Lung microvascular endothelial cell (primary cell): ENCODE data around the gene RMND5A. TPM values are rescaled to one million over a fixed set of nuclear protein-coding genes. Genes with fewer than 3 reads are reported as not detected.
A peak's percentile ranks its signal among the peaks of the same experiment; 100 is the strongest.

Source experiments
- DNase-seq, 2 donors: peaks; one replicate each; pipeline versions ENCODE4 v3.0.0 to v3.0.0-alpha.2; 2010; ENCODE audit warnings: low read depth in 2 of 2
- total RNA-seq: library from RNA; depleted of rRNA; stranded (reverse); fragments of >200 nt; gene quantifications from 2 replicates; pipeline ENCODE4 v1.2.1, GENCODE V29; 2014

Gene RMND5A
- total RNA-seq, 1 donor from 2014 or later, result 73.0 TPM

GRCh38 chr2:86764661-86765309, 44.7 kb downstream of the RMND5A start:
- DNase-seq, result peak; percentile 53 to 58

DNA sequence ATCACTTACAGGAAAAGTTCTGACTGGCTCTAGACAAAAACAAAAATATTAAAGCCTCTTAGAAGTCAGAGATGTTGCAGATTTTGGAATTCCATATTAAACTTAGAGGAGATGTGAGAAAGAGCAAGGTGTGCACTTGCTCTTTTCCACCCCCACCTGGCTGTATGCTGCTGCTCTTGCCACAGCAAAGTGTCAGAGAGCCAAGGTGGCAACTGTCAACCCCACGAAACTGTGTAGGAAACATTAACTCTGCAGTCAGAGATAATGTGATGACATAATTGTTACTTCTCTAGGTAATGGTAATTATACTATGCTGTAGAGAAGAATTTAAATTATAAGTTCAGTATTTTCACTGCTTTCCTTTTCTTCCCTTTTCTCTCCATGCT, 45.2 kb downstream of the RMND5A start:
- DNase-seq, result no peak

DNA sequence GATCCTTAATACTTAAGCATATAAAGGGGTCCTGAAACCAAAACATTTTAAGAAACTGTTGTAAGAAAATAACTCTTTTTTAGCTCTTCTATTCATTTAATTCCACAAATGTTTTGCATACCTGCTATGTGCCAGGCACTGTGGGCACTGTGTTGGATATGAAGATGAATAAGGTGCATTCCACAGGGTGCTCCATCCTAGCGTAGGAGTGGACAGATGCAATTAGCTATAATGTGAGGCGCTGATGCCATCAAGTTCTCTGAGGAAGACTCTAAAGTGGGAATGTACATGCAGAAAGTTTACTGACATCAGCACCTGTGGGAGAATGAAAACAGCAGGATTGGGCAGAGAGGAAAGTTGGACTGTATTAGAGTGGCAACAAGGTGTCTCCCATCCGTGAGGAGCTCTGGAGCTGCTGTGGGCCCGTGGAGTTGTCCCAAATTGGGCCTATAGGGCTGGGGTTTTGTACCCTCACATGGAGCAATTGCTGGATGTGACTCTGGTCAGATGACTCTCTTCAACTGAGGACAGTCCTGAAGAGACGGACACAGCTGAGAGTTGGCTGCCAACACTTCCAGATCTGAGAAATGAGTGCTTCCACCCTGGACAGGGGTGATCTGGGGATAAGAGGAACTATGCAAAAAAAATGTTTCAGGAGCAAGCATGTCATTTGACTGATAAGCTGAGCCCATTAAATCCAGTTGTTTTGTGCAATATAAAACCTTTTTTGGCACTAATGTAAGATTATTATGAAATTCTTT, 48.3 kb downstream of the RMND5A start:
- DNase-seq, result no peak

- DNase-seq, result no peak
These were observed 49.7 kb downstream of the RMND5A start for GRCh38 chr2:86769838-86770237.

DNA sequence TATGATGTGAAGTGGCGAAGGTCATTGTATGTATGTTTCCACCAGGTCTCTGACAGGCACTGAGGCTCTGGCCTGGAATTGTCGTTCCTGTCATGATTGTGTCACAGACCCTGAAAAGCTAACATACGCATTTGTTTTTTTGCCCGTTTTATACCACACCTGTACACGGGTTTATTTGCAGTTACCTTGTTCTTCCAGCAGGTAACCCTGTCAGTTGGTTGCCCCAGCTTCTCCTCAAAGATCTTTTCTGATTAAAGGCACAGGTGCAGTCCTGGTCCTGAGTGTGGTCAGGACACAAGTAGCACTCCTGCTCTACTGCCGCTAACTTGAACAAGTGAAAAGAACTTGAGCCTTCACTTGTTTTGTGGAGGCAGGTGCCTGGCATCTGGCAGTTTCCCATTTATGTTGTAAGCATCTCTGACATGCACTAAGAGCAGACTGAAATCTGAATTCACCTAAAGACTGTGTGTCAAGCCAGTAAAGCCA, 50.8 kb downstream of the RMND5A start:
- no peak for DNase-seq

DNA sequence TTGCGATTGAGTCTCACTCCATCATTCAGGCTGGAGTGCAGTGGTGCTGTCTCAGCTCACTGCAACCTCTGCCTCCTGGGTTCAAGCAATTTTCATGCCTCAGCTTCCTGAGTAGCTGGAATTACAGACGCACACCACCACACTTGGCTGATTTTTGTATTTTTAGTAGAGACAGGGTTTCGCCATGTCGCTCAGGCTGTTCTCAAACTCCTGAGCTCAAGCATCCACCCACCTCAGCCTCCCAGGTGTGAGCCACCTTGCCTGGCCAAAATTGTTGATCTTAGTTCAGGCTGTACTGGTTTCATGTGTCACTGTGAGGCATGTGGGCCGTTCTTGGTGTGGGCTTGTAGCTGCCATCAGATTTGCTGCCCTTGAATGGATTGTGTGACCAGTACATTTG, 52.5 kb downstream of the RMND5A start:
- no peak for DNase-seq

DNA sequence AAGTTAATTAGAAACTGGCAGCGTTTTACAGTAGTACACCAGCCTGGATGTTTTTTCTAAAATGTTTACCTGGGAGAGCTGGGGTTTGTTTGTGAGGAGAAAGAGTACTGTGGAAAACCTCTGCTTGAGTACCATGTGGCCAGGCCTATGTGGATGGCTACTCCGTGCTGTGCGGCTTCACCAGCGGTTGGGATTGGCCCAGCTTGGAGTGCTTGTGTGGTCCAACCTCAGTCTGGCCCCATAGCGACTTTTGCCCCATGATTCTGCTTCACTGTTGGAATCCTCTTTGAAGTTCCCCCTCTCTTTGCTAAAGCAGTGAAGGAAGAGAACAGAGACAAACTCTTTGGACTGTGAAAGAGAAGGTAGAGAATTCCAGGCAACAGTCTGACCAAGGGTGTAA, 54.8 kb downstream of the RMND5A start:
- no peak for DNase-seq

DNA sequence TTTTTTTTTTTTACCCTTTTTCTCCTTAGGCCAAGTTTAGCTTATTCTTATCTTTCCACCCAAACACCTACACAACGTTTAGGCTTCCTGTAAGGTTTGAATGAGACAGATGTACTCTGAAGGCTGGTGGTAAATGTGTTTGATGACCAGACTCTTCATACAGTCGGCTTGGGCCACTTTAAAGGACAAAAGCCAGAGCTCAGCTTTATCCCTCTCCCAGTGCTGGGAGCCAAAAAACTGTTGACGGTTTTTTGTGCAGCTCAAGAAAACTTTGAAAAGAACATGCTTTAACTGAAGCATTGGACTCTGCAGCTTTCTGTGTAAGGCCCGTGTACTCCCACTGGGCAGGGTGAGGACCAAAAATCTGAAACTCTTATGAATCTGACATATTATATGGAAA, 55.2 kb downstream of the RMND5A start:
- DNase-seq, result no peak

GRCh38 chr2:86776532-86776931, 56.4 kb downstream of the RMND5A start:
- no peak for DNase-seq

DNA sequence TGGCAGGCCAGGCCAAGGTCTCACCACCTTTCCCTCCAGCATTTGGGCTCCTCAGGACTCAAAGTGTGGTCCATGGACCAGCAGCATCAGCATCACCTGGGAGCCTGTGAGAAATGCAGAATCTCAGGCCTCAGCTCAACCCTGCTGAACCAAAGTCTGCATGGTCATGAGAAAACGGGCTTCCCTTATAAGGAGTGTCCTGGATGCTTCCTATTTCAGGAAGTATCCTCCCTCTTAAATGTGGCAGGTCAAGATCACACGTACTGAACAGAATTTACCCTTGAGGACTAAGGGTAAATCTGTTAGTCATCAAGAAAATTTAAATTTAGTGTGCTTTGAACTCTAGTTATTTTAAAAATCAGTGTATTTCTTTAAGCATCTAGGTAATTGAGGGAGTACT, 58.9 kb downstream of the RMND5A start:
- no peak for DNase-seq

DNA sequence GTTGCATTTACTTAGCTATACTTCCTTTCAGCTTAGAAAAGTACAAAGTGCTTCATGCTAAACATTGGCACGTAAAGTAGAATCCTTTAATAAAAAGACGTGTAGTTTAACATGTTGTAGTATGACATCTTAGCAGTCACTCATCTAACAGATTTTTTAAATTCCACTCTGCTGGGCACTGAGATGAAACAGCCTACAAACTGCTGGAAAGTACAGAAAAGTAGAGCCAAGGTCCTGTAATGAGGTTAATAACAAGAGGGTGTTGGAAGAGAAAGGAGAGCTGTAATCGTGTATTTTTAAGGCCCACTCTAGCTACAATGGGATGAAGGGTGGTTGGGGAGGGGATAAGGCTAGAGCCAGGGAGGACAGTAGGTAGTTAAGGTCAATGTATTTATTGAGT, 59.9 kb downstream of the RMND5A start:
- DNase-seq, result no peak

DNA sequence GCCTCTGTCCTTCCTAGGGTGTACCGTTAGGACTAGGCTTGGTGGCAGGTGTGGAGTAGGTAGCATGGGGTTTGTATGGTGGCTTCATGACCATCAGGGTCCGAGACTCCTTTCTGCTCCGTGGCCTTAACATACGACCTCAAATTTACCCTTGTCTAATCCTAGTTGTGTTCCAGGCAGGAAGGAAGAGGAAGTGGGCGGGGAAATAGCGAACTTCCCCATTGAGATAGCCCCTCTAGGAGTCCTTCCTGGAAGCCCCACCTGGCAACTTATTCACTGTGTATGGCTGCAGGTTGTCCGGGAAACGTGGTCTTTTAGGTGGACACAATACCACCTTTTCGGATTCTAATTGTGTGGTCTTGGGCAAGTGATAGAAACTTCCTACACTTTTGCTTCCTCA, 61.3 kb downstream of the RMND5A start:
- no peak for DNase-seq

DNA sequence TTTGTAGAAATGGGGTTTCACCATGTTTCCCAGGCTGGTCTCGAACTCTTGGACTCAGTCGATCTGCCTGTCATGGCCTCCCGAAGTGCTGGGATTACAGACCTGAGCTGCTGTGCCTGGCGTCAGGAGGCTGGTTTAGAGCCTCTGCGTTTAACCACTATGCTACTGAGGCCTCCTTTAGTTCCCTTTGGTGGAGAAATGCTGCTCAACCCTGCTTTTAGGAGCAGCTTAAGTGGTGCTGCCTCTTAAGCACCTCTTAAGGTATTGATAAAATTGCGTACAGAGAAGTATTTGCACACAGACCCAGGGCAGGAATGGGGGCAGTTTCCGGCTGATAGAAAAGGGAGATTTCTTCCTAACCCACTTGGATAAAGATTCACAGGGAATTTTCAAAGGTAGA, 62.7 kb downstream of the RMND5A start:
- no peak for DNase-seq

- no peak for DNase-seq
These were observed 63.7 kb downstream of the RMND5A start for GRCh38 chr2:86783615-86784339.

DNA sequence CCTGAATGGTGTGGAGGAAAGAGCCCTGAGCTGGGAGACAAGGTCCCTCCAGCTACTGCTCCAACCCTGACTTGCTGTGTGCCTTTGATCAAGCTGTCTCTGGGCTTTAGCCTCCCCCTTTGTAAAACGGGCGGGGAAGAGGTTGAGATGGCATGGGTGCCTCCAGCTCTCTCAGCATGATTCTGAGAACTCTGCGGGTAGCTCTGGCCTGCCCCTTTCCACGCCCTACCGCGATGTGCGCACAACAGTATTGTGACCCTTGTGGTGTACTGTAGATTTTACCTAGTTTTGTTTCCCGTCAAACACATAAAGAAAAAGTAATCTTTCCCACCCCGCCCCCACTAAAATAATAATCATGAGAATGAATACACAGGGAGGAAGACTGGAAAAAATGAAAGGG, 65.4 kb downstream of the RMND5A start:
- DNase-seq, result no peak

DNA sequence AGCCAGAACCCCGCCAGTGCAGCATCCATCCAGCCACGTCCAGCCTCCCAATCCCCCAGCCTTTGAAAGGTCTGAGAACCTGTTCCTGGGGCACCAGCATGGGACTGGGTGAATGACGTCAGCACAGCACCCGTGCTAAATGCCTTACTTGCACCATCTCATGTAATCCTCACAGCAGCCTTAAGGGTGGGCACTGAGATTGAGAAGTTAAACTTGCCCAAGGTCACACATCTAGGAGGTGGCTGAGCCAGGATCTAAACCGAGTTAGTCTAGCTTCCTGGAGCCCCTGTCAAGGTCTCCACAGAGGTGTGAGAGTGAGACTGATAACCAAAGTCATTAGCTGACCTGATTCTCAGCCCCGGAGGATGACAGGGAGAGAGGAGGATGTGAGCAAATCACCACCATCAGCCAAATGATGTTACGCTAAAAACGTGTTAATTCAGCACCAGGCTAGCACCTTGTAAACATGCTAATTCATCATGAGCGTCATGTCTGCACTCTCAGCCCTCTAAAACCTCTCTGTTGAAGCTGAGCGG, 66.0 kb downstream of the RMND5A start:
- DNase-seq, result no peak

DNA sequence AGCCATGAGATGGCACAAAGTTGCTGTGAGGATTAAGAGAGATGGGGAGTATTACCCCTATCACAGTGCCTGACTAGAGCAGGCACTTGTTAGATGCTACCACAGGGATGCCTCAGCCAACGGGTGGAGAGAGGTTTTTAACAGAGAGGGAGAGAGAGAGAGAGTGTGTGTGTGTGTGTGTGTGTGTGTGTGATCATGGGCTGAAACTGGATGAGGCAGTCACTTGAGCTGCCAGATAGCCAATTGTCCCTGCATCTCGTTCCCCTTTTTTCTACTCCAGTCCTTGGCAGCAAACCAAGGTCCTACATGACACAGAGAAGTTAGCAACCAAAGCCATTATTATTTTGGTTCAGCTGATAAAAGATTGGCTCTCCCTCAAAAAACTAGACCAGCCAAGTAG, 67.6 kb downstream of the RMND5A start:
- peak in 1 of 2 donors; percentile 50 for DNase-seq

DNA sequence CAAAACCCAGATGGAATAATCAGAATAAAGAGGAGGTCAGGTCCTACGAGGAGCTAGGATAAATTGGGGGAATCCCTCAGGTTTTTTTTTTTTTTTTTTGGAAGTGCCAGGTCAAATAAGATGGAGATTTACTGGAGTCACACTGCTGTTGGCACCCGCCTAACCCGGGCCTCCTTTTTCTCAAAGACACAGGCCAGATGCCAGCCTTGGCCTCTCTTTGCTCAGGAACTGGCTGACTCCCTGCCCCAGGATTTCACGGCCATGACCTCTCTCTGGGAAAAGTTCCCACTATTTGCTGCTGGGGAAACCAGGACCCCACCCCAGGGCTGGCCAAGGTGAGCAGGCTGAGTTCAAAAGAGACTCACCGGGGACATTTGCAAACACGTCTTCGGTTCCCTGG, 68.1 kb downstream of the RMND5A start:
- no peak for DNase-seq

DNA sequence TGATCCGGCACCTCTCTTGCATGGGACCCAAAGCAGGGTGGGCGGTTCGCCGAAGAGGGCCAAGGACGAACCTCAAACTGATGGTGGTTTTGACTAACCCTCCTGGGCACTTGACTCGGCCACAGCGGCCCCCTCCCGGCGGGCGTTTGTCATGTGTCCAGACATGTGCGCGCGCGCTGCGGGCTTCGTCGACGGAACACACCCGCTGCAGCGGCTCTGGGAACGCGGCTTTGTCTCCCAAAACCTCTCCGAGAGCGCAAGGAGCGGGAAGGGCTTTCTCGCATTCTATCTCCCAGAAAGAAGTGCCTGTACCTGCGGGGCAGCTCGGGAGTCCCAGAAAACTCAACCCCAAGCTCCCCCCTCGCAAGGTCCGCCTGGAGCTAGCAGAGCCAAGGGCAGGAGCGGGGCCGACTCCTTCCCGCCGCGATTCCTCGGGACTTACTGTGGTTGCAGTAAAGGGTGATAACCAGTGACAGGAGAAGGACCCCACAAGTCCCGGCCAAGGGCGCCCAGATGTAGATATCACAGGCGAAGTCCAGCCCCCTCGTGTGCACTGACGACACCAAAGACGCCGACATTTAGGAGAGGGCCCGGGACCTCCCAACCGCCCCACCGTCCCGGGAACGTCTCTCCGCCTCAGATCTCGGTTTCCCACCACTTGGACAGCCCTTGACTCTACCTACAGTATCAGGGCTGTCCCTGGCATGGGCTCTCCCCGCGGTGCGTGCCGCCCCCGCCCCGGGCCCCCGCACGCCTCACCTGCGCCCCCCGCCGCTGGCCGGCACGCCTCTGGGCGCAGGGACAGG, 69.0 kb downstream of the RMND5A start:
- peak in 1 of 2 donors; percentile 11 for DNase-seq

DNA sequence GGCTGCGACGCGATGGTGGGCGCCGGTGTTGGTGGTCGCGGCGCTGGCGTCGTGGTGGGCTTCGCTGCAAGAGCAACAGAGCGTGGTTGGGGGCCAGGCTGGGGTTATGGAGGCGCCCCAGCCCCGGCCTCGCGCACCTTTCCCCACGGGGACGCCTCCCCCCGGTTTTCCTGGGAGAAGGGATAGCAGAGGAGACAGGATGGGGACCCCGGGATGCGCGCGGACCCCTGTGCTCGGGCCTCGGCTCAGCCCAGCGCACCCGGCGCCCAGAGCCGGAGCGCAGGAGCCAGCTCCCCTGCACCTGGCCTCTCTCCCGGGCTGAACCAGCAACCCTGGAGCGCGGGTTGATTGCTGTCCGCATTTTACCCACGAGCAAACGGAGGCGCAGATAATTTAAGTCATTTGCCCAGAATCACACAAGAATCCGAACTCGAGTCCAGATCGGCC, 69.6 kb downstream of the RMND5A start:
- no peak for DNase-seq

- no peak for DNase-seq
These were observed 70.1 kb downstream of the RMND5A start for GRCh38 chr2:86790134-86790675.
